Measurements from ENCODE around the gene ERCC5.

Gene ERCC5

GRCh38 chr13:102922184-102922583, 76.4 kb downstream of the ERCC5 start:
- DNase-seq (ENCODE audit: low read depth in 3 of 3) = no peak
